GM23338 (cell line): Measurements from ENCODE around the gene MED9.

Source experiments
- CREB1 ChIP-seq: fragments of 250-450 bp; sonication (Bioruptor Pico); IDR thresholded peaks from 2 replicates; pipeline ENCODE4 v1.5.0; 2020; ENCODE audit warnings: low read depth, mild to moderate bottlenecking, moderate library complexity
- ETS1 ChIP-seq: IDR thresholded peaks from 2 replicates; pipeline ENCODE4 v1.6.1; 2016; ENCODE audit warnings: antibody characterized with exemption
- EZH2 ChIP-seq: fragments of 200-600 bp; sonication (generic); IDR thresholded peaks from one replicate; pipeline ENCODE4 v1.8.0; 2017; ENCODE audit warnings: antibody characterized with exemption, mild to moderate bottlenecking, low read depth; ENCODE audit not compliant: unreplicated experiment
- EZH2phosphoT487 ChIP-seq: fragments of 200-600 bp; sonication (generic); IDR thresholded peaks from one replicate; pipeline ENCODE4 v1.8.1; 2018; ENCODE audit warnings: antibody characterized with exemption; ENCODE audit not compliant: unreplicated experiment
- JUNB ChIP-seq: IDR thresholded peaks from one replicate; pipeline ENCODE4 v1.6.1; 2016; ENCODE audit warnings: antibody characterized with exemption; ENCODE audit not compliant: unreplicated experiment
- NANOG ChIP-seq: IDR thresholded peaks from 2 replicates; pipeline ENCODE4 v1.6.1; 2016; ENCODE audit warnings: antibody characterized with exemption, borderline replicate concordance
- POLR2AphosphoS5 ChIP-seq: IDR thresholded peaks from 2 replicates; pipeline ENCODE4 v1.6.1; 2016; ENCODE audit warnings: antibody characterized with exemption, low read depth
- ZNF114 ChIP-seq: fragments of 250-450 bp; sonication (Bioruptor Pico); IDR thresholded peaks from 2 replicates; pipeline ENCODE4 v1.5.0; 2020; ENCODE audit warnings: mild to moderate bottlenecking, moderate library complexity
- ZNF331 ChIP-seq: fragments of 250-450 bp; sonication (Bioruptor Pico); IDR thresholded peaks from 2 replicates; pipeline ENCODE4 v1.5.0; 2020; ENCODE audit warnings: low read depth, mild to moderate bottlenecking, moderate library complexity
- ZNF462 ChIP-seq: fragments of 250-450 bp; sonication (Bioruptor Pico); IDR thresholded peaks from 2 replicates; pipeline ENCODE4 v1.5.0; 2020; ENCODE audit warnings: mild to moderate bottlenecking, moderate library complexity
- TF ChIP-seq, protein P1 (sequence below): IDR thresholded peaks from one replicate; pipeline ENCODE4 v1.6.1; 2018; ENCODE audit warnings: antibody characterized with exemption; ENCODE audit not compliant: unreplicated experiment
- TF ChIP-seq, protein P2 (sequence below), 2 experiments: fragments of 200-600 bp in 1 of 2; sonication (generic) in 1 of 2; conservative IDR thresholded peaks; 2 replicates each; pipeline versions ENCODE4 v1.5.1 to v1.6.1; 2016 to 2017; ENCODE audit warnings: antibody characterized with exemption in 2 of 2, low read depth in 2 of 2, mild to moderate bottlenecking in 2 of 2, moderate library complexity in 1 of 2

DNA sequence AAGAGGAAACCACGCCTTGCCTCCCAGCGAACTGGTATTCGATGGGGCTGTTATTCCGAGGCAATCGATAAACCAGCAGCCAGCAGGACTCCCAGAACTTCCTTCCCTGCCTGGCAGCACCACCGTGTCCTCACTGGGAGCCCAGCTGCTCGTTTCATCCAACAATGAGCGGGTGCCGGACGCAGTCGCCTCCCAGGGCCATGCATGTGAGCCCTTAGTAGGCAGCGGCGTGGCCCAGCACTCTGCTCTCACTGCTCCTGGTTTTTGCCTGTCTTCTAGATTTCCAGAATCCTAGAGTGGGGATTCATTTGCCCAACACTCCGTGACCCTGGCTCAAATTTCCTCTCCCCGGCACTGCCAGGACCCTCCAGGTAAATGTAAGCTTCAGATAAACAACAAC, 48.5 kb downstream of the MED9 start:
- TF ChIP-seq, protein P1, sequence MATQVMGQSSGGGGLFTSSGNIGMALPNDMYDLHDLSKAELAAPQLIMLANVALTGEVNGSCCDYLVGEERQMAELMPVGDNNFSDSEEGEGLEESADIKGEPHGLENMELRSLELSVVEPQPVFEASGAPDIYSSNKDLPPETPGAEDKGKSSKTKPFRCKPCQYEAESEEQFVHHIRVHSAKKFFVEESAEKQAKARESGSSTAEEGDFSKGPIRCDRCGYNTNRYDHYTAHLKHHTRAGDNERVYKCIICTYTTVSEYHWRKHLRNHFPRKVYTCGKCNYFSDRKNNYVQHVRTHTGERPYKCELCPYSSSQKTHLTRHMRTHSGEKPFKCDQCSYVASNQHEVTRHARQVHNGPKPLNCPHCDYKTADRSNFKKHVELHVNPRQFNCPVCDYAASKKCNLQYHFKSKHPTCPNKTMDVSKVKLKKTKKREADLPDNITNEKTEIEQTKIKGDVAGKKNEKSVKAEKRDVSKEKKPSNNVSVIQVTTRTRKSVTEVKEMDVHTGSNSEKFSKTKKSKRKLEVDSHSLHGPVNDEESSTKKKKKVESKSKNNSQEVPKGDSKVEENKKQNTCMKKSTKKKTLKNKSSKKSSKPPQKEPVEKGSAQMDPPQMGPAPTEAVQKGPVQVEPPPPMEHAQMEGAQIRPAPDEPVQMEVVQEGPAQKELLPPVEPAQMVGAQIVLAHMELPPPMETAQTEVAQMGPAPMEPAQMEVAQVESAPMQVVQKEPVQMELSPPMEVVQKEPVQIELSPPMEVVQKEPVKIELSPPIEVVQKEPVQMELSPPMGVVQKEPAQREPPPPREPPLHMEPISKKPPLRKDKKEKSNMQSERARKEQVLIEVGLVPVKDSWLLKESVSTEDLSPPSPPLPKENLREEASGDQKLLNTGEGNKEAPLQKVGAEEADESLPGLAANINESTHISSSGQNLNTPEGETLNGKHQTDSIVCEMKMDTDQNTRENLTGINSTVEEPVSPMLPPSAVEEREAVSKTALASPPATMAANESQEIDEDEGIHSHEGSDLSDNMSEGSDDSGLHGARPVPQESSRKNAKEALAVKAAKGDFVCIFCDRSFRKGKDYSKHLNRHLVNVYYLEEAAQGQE: no peak
- TF ChIP-seq EZH2 (no peak), EZH2phosphoT487 (no peak), JUNB (no peak), POLR2AphosphoS5 (no peak), ZNF114 (CRISPR knock-in tag) (no peak), NANOG (no peak), ETS1 (no peak), CREB1 (CRISPR knock-in tag) (no peak), ZNF462 (CRISPR knock-in tag) (no peak), ZNF331 (CRISPR knock-in tag) (no peak)
- TF ChIP-seq, protein P2, sequence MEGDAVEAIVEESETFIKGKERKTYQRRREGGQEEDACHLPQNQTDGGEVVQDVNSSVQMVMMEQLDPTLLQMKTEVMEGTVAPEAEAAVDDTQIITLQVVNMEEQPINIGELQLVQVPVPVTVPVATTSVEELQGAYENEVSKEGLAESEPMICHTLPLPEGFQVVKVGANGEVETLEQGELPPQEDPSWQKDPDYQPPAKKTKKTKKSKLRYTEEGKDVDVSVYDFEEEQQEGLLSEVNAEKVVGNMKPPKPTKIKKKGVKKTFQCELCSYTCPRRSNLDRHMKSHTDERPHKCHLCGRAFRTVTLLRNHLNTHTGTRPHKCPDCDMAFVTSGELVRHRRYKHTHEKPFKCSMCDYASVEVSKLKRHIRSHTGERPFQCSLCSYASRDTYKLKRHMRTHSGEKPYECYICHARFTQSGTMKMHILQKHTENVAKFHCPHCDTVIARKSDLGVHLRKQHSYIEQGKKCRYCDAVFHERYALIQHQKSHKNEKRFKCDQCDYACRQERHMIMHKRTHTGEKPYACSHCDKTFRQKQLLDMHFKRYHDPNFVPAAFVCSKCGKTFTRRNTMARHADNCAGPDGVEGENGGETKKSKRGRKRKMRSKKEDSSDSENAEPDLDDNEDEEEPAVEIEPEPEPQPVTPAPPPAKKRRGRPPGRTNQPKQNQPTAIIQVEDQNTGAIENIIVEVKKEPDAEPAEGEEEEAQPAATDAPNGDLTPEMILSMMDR (conservative IDR thresholded peaks at IDR 0.05; ENCODE audit: low read depth in 2 of 2): no peak
